ENCODE measurements around the gene CRYBG2.
A peak's percentile ranks its signal among the peaks of the same experiment; 100 is the strongest.

The CRYBG2 gene

DNA sequence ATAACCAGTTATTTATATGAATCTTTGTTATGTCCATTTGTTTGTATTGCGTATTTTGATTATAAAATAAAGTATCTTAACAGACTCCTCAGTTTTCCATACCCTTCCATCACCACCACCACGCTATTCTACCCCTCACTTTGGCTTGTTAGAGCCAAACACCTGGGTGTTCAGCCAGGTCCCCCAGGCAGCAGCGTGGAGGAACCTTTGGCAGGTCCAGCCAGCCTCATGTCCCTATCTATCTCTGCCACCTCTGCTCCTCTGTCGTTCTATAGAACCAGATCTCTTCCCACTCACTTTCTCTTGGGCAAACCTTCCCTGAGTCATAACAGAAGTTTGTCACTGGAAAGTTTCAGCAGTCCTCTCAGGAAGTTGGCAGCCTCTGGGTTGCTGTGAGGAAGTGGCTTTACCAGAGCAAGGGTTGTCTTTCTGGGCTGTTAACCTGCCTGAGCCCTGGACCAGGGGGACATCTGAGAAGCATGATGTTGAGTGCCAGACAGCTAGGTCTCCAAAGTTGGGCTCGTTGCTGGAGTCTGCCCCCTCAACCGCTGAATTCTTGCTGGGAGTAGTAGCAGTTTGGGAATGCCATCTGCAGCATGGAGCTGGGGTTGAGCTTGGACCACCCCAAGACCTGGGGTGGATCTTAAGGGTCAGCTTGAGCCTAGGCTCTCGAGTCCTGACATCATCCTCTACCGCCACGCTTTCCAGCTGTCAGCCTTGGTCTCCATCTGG, 75.0 kb downstream of the CRYBG2 start:
- no peak for ATAC-seq
- peaks cover 92% of the 10 kb centered on the region for H3K4me1 Mint-ChIP-seq
- no peaks in the 10 kb centered on the region for H3K27me3 Mint-ChIP-seq
- no peaks in the 10 kb centered on the region for H3K9me3 Mint-ChIP-seq
- peak overlapping the region; percentile 49 to 80 for H3K27ac Mint-ChIP-seq
- H3K4me3 Mint-ChIP-seq = peak overlapping the region; percentile 75 to 91
- DNase-seq = peak in 1 of 2 donors; percentile 45

GRCh38 chr1:26278303-26278702, 75.6 kb downstream of the CRYBG2 start:
- Mint-ChIP-seq H3K27me3 (no peaks in the 10 kb centered on the region), H3K9me3 (no peaks in the 10 kb centered on the region), H3K27ac (peak overlapping the region; percentile 69 to 83), H3K4me3 (peak overlapping the region; percentile 75 to 91), H3K4me1 (peaks cover 86% of the 10 kb centered on the region)
- DNase-seq (no peak), ATAC-seq (no peak)

DNA sequence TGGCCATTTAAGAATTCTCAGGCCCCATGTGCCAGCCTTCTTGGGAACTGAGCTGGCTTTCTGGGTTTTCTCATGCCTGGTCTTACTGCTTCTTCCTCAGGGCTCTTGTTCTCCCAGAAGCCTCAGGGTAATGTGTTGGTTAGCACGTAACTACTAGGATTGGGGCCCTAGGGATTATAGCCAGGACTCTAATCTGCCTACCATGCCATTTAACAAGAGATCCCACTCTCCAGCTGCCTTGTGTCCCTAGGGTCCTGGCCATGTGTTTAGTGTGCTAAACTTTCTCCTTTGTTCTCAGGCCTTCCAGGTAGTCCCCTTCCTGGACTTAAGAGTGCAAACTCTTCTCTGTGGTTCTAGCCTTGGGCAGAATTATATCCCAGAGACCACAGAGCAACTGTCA, 76.2 kb downstream of the CRYBG2 start:
- peaks cover 80% of the 10 kb centered on the region for H3K4me1 Mint-ChIP-seq
- DNase-seq (no peak), ATAC-seq (no peak)
- H3K27ac Mint-ChIP-seq = peak overlapping the region; percentile 69 to 83
- no peaks in the 10 kb centered on the region for H3K9me3 Mint-ChIP-seq
- peak overlapping the region; percentile 75 to 91 for H3K4me3 Mint-ChIP-seq
- H3K27me3 Mint-ChIP-seq = no peaks in the 10 kb centered on the region

- Mint-ChIP-seq H3K4me3 (peak overlapping the region; percentile 49 to 71), H3K27ac (peak overlapping the region in 1 of 2 donors; percentile 69), H3K27me3 (no peaks in the 10 kb centered on the region), H3K9me3 (no peaks in the 10 kb centered on the region), H3K4me1 (peaks cover 75% of the 10 kb centered on the region)
- ATAC-seq (no peak), DNase-seq (no peak)
Measured at GRCh38 chr1:26277261-26277661, 76.7 kb downstream of the CRYBG2 start.

GRCh38 chr1:26276432-26276838, 77.5 kb downstream of the CRYBG2 start:
- Mint-ChIP-seq H3K4me1 (peaks cover 67% of the 10 kb centered on the region), H3K4me3 (peak overlapping the region; percentile 49 to 71), H3K9me3 (no peaks in the 10 kb centered on the region), H3K27ac (no peak overlapping the region), H3K27me3 (no peaks in the 10 kb centered on the region)
- no peak for DNase-seq
- ATAC-seq = no peak

GRCh38 chr1:26275580-26276431, 78.1 kb downstream of the CRYBG2 start:
- Mint-ChIP-seq H3K9me3 (no peaks in the 10 kb centered on the region), H3K27me3 (no peaks in the 10 kb centered on the region), H3K4me3 (peak overlapping the region; percentile 54 to 71), H3K27ac (peak overlapping the region in 1 of 2 donors; percentile 62), H3K4me1 (peaks cover 61% of the 10 kb centered on the region)
- DNase-seq (peak; percentile 67 to 78), ATAC-seq (peak; percentile 78)

- Mint-ChIP-seq H3K4me1 (peaks cover 56% of the 10 kb centered on the region), H3K4me3 (no peak overlapping the region), H3K9me3 (no peaks in the 10 kb centered on the region), H3K27me3 (no peaks in the 10 kb centered on the region), H3K27ac (peak overlapping the region in 1 of 2 donors; percentile 62)
- no peak for DNase-seq
- ATAC-seq = no peak
Measured at GRCh38 chr1:26274801-26275425, 79.0 kb downstream of the CRYBG2 start.

All from stimulated activated naive CD8-positive, alpha-beta T cell treated with anti-CD3 and anti-CD28 coated beads, Interleukin-15, amount 100 ng/mL, for 72 hours (primary cell).